GM23338 (cell line): Measurements from ENCODE around the gene ATP23. TPM values are rescaled to one million over a fixed set of nuclear protein-coding genes. Genes with fewer than 3 reads are reported as not detected.

Experiments used
- ATAC-seq: fragments of 200-7000 bp; cut with Tn5 transposase; 3 replicates; pipeline ENCODE4 v1.9.1; 2020
- DNase-seq: peaks from one replicate; pipeline ENCODE4 v3.0.0-alpha.2; 2015; ENCODE audit warnings: low spot score
- H2AFZ ChIP-seq: fragments of 200-600 bp; sonication (generic); 2 replicates; pipeline ENCODE4 v1.8.0; 2016; ENCODE audit warnings: antibody characterized with exemption, mild to moderate bottlenecking, moderate library complexity
- H3F3A ChIP-seq: fragments of 200-600 bp; sonication (generic); replicated peaks from 2 replicates; pipeline ENCODE4 v1.8.0; 2017; ENCODE audit warnings: antibody characterized with exemption, mixed run types, low read depth
- H3K27ac ChIP-seq: fragments of 200-600 bp; sonication (generic); 2 replicates; pipeline ENCODE4 v1.6.1; 2016; ENCODE audit warnings: low read depth
- H3K27me3 ChIP-seq: fragments of 200-600 bp; sonication (generic); 2 replicates; pipeline ENCODE4 v1.8.0; 2016; ENCODE audit warnings: mild to moderate bottlenecking, mixed run types, moderate library complexity; ENCODE audit not compliant: insufficient read depth
- H3K36me3 ChIP-seq: fragments of 200-600 bp; sonication (generic); 2 replicates; pipeline ENCODE4 v1.8.0; 2016; ENCODE audit warnings: mild to moderate bottlenecking; ENCODE audit not compliant: insufficient read depth
- H3K4me1 ChIP-seq: fragments of 200-600 bp; sonication (generic); 2 replicates; pipeline ENCODE4 v1.8.0; 2016; ENCODE audit warnings: mild to moderate bottlenecking, moderate library complexity; ENCODE audit not compliant: insufficient read depth
- H3K4me2 ChIP-seq: fragments of 200-600 bp; sonication (generic); 2 replicates; pipeline ENCODE4 v1.7.1; 2017; ENCODE audit warnings: mixed run types
- H3K4me3 ChIP-seq: fragments of 200-600 bp; sonication (generic); 2 replicates; pipeline ENCODE4 v1.6.1; 2016; ENCODE audit warnings: mixed run types
- H3K79me2 ChIP-seq: fragments of 200-600 bp; sonication (generic); replicated peaks from 2 replicates; pipeline ENCODE4 v1.8.0; 2017; ENCODE audit warnings: mild to moderate bottlenecking; ENCODE audit not compliant: insufficient read depth
- H3K9me2 ChIP-seq: fragments of 200-600 bp; sonication (generic); 2 replicates; pipeline ENCODE4 v1.8.0; 2017; ENCODE audit not compliant: insufficient read depth
- H4K20me1 ChIP-seq: fragments of 200-600 bp; sonication (generic); replicated peaks from 2 replicates; pipeline ENCODE4 v1.8.0; 2017; ENCODE audit warnings: mild to moderate bottlenecking; ENCODE audit not compliant: insufficient read depth
- H3K27ac Mint-ChIP-seq: 2 replicates; pipeline ENCODE4 v1.8.0; 2020; ENCODE audit warnings: inconsistent platforms, mild to moderate bottlenecking, moderate library complexity, mixed read lengths
- H3K27me3 Mint-ChIP-seq: 3 replicates; pipeline ENCODE4 v1.8.0; 2022; ENCODE audit warnings: low read depth, mild to moderate bottlenecking, moderate library complexity, mixed read lengths, inconsistent platforms; ENCODE audit not compliant: insufficient read depth, poor library complexity
- H3K36me3 Mint-ChIP-seq: 3 replicates; pipeline ENCODE4 v1.8.0; 2021; ENCODE audit warnings: low read depth, mild to moderate bottlenecking, inconsistent platforms, moderate library complexity, mixed read lengths
- H3K4me1 Mint-ChIP-seq: 3 replicates; pipeline ENCODE4 v1.8.0; 2020; ENCODE audit warnings: mild to moderate bottlenecking, inconsistent platforms, mixed read lengths
- H3K4me3 Mint-ChIP-seq: 3 replicates; pipeline ENCODE4 v1.8.0; 2021; ENCODE audit warnings: moderate library complexity, mild to moderate bottlenecking, inconsistent platforms, mixed read lengths
- H3K9me3 Mint-ChIP-seq: 3 replicates; pipeline ENCODE4 v1.8.0; 2020; ENCODE audit warnings: moderate library complexity, mild to moderate bottlenecking, inconsistent platforms, mixed read lengths
- REST ChIP-seq: IDR thresholded peaks from one replicate; pipeline ENCODE4 v1.6.1; 2018; ENCODE audit warnings: antibody characterized with exemption; ENCODE audit not compliant: unreplicated experiment
- ZNF114 ChIP-seq: fragments of 250-450 bp; sonication (Bioruptor Pico); IDR thresholded peaks from 2 replicates; pipeline ENCODE4 v1.5.0; 2020; ENCODE audit warnings: mild to moderate bottlenecking, moderate library complexity
- ZNF331 ChIP-seq: fragments of 250-450 bp; sonication (Bioruptor Pico); IDR thresholded peaks from 2 replicates; pipeline ENCODE4 v1.5.0; 2020; ENCODE audit warnings: low read depth, mild to moderate bottlenecking, moderate library complexity
- ZNF462 ChIP-seq: fragments of 250-450 bp; sonication (Bioruptor Pico); IDR thresholded peaks from 2 replicates; pipeline ENCODE4 v1.5.0; 2020; ENCODE audit warnings: mild to moderate bottlenecking, moderate library complexity
- polyA plus RNA-seq: library from polyadenylated mRNA; unstranded; fragments of >200 nt; fragmentation: Nextera tagmentation; extraction: Ambion mirVana; gene quantifications from 2 replicates; pipeline ENCODE4 v1.2.1, GENCODE V29; 2016
- total RNA-seq: library from RNA; depleted of rRNA; stranded (reverse); fragments of >200 nt; shearing (Covaris generic); gene quantifications from 2 replicates; pipeline ENCODE4 v1.2.3, GENCODE V29; 2014

Gene ATP23
- total and polyA plus RNA-seq, 2 experiments from 2014 or later, result 14.7 to 21.0 TPM

DNA sequence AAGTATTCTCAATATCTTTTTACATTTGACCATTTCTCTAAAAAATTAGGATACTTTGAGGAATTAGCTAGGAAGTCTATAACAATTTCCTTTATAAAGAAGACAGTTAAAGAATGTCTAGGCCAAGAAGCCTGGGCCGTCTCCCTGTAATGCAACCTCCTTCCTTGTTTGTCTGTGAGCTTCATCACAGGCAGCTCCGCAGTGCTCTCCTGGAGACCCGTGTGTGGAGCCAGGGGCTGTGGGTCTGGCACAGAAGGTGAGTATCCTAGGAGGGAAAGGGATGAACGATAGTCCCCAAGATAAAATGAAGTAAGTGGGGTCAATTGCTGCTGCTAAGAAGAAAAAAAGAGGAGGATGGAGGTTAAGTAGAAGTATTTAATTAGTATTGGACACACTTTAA is 31.8 kb upstream of the ATP23 start:
- Histone ChIP-seq H2AFZ (no peak overlapping the region), H3K9me2 (no peaks in the 10 kb centered on the region), H3K27me3 (peaks cover 3% of the 10 kb centered on the region; the same call in 1 of the 2 replicates), H3K27ac (no peak overlapping the region), H3K36me3 (no peaks in the 10 kb centered on the region), H4K20me1 (no peaks in the 10 kb centered on the region), H3K4me3 (no peak overlapping the region), H3K4me2 (no peak overlapping the region), H3F3A (no peaks in the 10 kb centered on the region), H3K4me1 (no peaks in the 10 kb centered on the region; the same call in 1 of the 2 replicates), H3K79me2 (no peaks in the 10 kb centered on the region)
- H3K4me3 Mint-ChIP-seq, result no peak overlapping the region
- TF ChIP-seq ZNF114 (CRISPR knock-in tag), result no peak
- no peak for TF ChIP-seq ZNF331 (CRISPR knock-in tag)
- TF ChIP-seq REST, result no peak
- no peak for TF ChIP-seq ZNF462 (CRISPR knock-in tag)
- H3K9me3 Mint-ChIP-seq, result no peaks in the 10 kb centered on the region; the same call in 2 of the 3 replicates
- no peaks in the 10 kb centered on the region for H3K36me3 Mint-ChIP-seq
- no peak overlapping the region for H3K27ac Mint-ChIP-seq
- DNase-seq (no peak), ATAC-seq (no peak)
- H3K4me1 Mint-ChIP-seq, result peaks cover 8% of the 10 kb centered on the region
- peaks cover 9% of the 10 kb centered on the region for H3K27me3 Mint-ChIP-seq
